ENCODE data around the gene LEFTY2. TPM values are rescaled to one million over a fixed set of nuclear protein-coding genes. Genes with fewer than 3 reads are reported as not detected.
"Not testable (repeated sequence)": the region's sequence is repeated elsewhere in the genome, so short reads cannot be mapped to it uniquely, and the experiment has no call there.

LEFTY2 gene
- polyA plus RNA-seq, 1 experiment: not detected

- ChIA-PET CTCF (interaction anchor here (0.9 to 2.5 kb wide), 5 partner anchors 10 to 498 kb away, joined by 3 to 8 read pairs (median 3); partner anchors contain the start of gene SRP9), POLR2A (no interaction called here)
- no peak for TF ChIP-seq CTCF (IDR thresholded peaks at IDR 0.05; ENCODE audit: insufficient read depth, low read depth, low read length)
- no peaks in the 10 kb centered on the region for H3K27me3 ChIP-seq (ENCODE audit: control insufficient read depth, insufficient read depth, low read length)
- DNase-seq (ENCODE audit: low read depth): no peak
- H3K36me3 ChIP-seq (ENCODE audit: control insufficient read depth, insufficient read depth, low read length): no peaks in the 10 kb centered on the region
- no peak overlapping the region for H3K4me3 ChIP-seq (ENCODE audit: low read depth, low read length)
These were observed 31.5 kb upstream of the LEFTY2 start for GRCh38 chr1:225972344-225973152.

- H3K36me3 ChIP-seq (ENCODE audit: control insufficient read depth, insufficient read depth, low read length); DNase-seq (ENCODE audit: low read depth); POLR2A ChIA-PET; H3K27me3 ChIP-seq (ENCODE audit: control insufficient read depth, insufficient read depth, low read length); H3K4me3 ChIP-seq (ENCODE audit: low read depth, low read length): not testable (repeated sequence)
- CTCF ChIA-PET: interaction anchor here (1.3 to 3.1 kb wide), 4 partner anchors 8 to 496 kb away, joined by 3 to 12 read pairs (median 8); no protein-coding TSS in a partner anchor
These were observed 29.7 kb upstream of the LEFTY2 start for GRCh38 chr1:225970592-225971157.

DNA sequence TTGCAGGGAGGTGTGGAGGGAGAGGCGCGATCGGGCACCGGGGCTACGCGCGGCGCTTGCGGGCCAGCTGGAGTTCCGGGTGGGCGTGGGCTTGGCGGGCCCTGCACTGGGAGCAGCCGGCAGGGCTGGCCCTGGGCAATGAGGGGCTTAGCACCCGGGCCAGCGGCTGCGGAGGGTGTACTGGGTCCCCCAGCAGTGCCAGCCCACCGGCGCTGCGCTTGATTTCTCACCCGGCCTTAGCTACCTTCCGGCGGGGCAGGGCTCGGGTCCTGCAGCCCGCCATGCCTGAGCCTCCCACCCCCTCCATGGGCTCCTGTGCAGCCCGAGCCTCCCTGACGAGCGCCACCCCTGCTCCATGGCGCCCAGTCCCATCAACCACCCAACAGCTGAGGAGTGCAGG lies 28.7 kb upstream of the LEFTY2 start:
- H3K4me3 ChIP-seq (ENCODE audit: low read depth, low read length); POLR2A ChIA-PET; DNase-seq (ENCODE audit: low read depth); H3K36me3 ChIP-seq (ENCODE audit: control insufficient read depth, insufficient read depth, low read length); H3K27me3 ChIP-seq (ENCODE audit: control insufficient read depth, insufficient read depth, low read length): not testable (repeated sequence)
- CTCF ChIA-PET: interaction anchor here (1.3 to 3.1 kb wide), 2 partner anchors 17 to 495 kb away, joined by 3 to 12 read pairs; no protein-coding TSS in a partner anchor

DNA sequence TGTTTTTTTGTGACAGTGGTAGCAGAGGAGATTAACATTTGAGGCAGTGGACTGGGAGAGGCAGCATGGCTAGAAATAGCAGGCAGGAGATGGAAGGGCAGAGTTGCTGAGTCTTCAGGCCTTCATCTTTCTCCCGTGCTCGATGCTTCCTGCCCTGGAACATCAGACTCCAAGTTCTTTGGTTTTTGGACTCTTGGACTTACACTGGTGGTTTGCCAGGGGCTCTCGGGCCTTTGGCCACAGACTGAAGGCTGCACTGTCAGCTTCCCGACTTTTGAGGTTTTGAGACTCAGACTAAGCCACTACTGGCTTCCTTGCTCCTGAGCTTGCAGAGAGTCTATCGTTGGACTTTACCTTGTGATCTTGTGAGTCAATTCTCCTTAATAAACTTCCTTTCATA lies 24.2 kb upstream of the LEFTY2 start:
- DNase-seq (ENCODE audit: low read depth): no peak
- Histone ChIP-seq H3K36me3 (ENCODE audit: control insufficient read depth, insufficient read depth, low read length) (no peaks in the 10 kb centered on the region), H3K4me3 (ENCODE audit: low read depth, low read length) (no peak overlapping the region), H3K27me3 (ENCODE audit: control insufficient read depth, insufficient read depth, low read length) (0 out of 2 replicates have a peak, but pooled peaks cover 3% of the 10 kb centered on the region)
- ChIA-PET CTCF (interaction anchor here (0.8 kb wide), 1 partner anchor 491 kb away, joined by 3 read pairs; no protein-coding TSS in a partner anchor), POLR2A (no interaction called here)
- no peak for TF ChIP-seq CTCF (IDR thresholded peaks at IDR 0.05; ENCODE audit: insufficient read depth, low read depth, low read length)

DNA sequence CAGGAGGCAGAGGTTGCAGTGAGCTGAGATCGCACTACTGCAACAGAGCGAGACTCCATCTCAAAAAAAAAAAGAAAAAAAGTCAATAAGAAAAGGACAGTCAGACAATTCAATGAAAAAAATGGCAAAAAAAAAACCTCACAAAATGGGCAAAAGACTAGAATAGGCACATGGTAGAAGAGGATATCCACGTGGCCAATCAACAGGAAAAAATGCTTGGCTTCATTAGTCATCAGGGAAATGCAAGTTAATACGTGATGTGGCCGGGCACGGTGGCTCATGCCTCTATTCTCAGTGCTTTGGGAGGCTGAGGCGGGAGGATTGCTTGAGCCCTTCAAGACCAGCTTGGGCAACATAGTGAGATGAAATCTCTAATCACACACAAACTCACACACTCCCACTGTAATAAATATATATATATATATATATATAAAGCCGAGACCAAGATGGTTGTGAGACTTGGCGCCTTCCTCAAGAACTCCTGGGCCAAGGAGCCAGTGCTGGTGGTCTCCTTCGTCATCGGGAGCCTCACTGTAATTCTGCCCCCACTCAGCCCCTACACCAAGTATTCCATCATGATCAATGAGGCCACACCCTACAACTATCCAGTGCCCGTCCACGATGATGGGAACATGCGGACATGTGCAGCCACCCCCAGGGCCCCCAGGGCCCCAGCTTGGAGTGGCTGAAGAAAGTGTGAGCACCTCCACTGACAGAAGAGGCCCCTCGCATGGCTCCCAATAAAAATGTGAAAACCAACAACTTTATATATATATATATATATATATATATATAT lies 22.9 kb upstream of the LEFTY2 start:
- Histone ChIP-seq H3K36me3 (ENCODE audit: control insufficient read depth, insufficient read depth, low read length) (no peaks in the 10 kb centered on the region), H3K4me3 (ENCODE audit: low read depth, low read length) (no peak overlapping the region), H3K27me3 (ENCODE audit: control insufficient read depth, insufficient read depth, low read length) (0 out of 2 replicates have a peak, but pooled peaks cover 3% of the 10 kb centered on the region)
- DNase-seq (ENCODE audit: low read depth): no peak
- CTCF ChIA-PET: interaction anchor here (2.1 to 2.4 kb wide), 2 partner anchors 7 to 11 kb away, joined by 8 to 10 read pairs; no protein-coding TSS in a partner anchor
- POLR2A ChIA-PET: no interaction called here
- TF ChIP-seq CTCF (IDR thresholded peaks at IDR 0.05; ENCODE audit: insufficient read depth, low read depth, low read length): no peak

All from BJ (cell line).